Measurements from ENCODE around the gene PSMA7.

GRCh38 chr20:62087227-62087626 lies 56.0 kb downstream of the PSMA7 start:
- TF ChIP-seq, protein P1, sequence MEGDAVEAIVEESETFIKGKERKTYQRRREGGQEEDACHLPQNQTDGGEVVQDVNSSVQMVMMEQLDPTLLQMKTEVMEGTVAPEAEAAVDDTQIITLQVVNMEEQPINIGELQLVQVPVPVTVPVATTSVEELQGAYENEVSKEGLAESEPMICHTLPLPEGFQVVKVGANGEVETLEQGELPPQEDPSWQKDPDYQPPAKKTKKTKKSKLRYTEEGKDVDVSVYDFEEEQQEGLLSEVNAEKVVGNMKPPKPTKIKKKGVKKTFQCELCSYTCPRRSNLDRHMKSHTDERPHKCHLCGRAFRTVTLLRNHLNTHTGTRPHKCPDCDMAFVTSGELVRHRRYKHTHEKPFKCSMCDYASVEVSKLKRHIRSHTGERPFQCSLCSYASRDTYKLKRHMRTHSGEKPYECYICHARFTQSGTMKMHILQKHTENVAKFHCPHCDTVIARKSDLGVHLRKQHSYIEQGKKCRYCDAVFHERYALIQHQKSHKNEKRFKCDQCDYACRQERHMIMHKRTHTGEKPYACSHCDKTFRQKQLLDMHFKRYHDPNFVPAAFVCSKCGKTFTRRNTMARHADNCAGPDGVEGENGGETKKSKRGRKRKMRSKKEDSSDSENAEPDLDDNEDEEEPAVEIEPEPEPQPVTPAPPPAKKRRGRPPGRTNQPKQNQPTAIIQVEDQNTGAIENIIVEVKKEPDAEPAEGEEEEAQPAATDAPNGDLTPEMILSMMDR (IDR thresholded peaks at IDR 0.05; ENCODE audit: borderline replicate concordance, extremely low read depth, low read length, poor library complexity, severe bottlenecking) = no peak
- no peak for TF ChIP-seq EZH2 (IDR thresholded peaks at IDR 0.05; ENCODE audit: borderline replicate concordance, low read depth, low read length, severe bottlenecking)

Measured in DND-41 (cell line).